ENCODE data around the gene MBP.

DNA sequence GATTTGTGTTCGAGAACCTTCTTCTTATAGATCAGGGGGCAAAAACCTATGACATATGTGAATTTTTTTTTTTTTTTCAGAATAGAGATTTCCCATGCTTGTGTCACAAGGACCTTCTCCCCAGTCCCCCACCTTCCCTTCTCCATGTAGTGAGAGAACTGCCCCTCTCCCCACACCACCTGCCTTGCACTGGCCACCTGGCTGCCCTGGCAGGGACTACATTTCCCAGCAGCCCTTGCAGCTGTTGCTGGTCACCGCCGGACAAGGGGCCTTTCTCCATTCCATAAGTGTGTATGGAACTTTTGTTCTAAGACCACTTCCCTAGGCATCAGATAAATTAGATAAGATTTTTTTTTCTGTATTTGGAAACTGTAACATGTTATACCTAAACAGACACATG is 22.2 kb downstream of the MBP start:
- no peak for TF ChIP-seq POLR2AphosphoS5 (IDR thresholded peaks at IDR 0.05; ENCODE audit: low read length)
- TF ChIP-seq, protein P1, sequence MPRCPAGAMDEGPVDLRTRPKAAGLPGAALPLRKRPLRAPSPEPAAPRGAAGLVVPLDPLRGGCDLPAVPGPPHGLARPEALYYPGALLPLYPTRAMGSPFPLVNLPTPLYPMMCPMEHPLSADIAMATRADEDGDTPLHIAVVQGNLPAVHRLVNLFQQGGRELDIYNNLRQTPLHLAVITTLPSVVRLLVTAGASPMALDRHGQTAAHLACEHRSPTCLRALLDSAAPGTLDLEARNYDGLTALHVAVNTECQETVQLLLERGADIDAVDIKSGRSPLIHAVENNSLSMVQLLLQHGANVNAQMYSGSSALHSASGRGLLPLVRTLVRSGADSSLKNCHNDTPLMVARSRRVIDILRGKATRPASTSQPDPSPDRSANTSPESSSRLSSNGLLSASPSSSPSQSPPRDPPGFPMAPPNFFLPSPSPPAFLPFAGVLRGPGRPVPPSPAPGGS (IDR thresholded peaks at IDR 0.05; ENCODE audit: borderline replicate concordance, insufficient read depth, low read depth, low read length, poor library complexity, severe bottlenecking) = no peak
- TF ChIP-seq, protein P2, sequence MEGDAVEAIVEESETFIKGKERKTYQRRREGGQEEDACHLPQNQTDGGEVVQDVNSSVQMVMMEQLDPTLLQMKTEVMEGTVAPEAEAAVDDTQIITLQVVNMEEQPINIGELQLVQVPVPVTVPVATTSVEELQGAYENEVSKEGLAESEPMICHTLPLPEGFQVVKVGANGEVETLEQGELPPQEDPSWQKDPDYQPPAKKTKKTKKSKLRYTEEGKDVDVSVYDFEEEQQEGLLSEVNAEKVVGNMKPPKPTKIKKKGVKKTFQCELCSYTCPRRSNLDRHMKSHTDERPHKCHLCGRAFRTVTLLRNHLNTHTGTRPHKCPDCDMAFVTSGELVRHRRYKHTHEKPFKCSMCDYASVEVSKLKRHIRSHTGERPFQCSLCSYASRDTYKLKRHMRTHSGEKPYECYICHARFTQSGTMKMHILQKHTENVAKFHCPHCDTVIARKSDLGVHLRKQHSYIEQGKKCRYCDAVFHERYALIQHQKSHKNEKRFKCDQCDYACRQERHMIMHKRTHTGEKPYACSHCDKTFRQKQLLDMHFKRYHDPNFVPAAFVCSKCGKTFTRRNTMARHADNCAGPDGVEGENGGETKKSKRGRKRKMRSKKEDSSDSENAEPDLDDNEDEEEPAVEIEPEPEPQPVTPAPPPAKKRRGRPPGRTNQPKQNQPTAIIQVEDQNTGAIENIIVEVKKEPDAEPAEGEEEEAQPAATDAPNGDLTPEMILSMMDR (IDR thresholded peaks at IDR 0.05 in 2 of 3, conservative IDR thresholded peaks at IDR 0.05 in 1 of 3; ENCODE audit: control insufficient read depth in 2 of 3, extremely low read depth in 1 of 3, insufficient read depth in 1 of 3, low read depth in 3 of 3, low read length in 3 of 3) = no peak
- no peak for TF ChIP-seq NFYA (IDR thresholded peaks at IDR 0.05; ENCODE audit: borderline replicate concordance, low read depth, low read length)
- TF ChIP-seq HCFC1 (IDR thresholded peaks at IDR 0.05; ENCODE audit: low read length) = peak; percentile 37
- no peak for TF ChIP-seq PAX5 (IDR thresholded peaks at IDR 0.05; ENCODE audit: borderline replicate concordance, low read depth, low read length)
- no peak for TF ChIP-seq JUND (IDR thresholded peaks at IDR 0.05; ENCODE audit: low read depth, low read length)
- TF ChIP-seq POLR2A (IDR thresholded peaks at IDR 0.05; ENCODE audit: low read depth, low read length) = no peak
- no peak for TF ChIP-seq SMC3 (IDR thresholded peaks at IDR 0.05; ENCODE audit: borderline replicate concordance, low read length)
- TF ChIP-seq, protein P3, sequence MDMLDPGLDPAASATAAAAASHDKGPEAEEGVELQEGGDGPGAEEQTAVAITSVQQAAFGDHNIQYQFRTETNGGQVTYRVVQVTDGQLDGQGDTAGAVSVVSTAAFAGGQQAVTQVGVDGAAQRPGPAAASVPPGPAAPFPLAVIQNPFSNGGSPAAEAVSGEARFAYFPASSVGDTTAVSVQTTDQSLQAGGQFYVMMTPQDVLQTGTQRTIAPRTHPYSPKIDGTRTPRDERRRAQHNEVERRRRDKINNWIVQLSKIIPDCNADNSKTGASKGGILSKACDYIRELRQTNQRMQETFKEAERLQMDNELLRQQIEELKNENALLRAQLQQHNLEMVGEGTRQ (IDR thresholded peaks at IDR 0.05; ENCODE audit: borderline replicate concordance, low read depth, low read length) = no peak
- no peak for TF ChIP-seq PML (IDR thresholded peaks at IDR 0.05; ENCODE audit: low read length)

Data from GM12878 (cell line).